Chondrocyte (in vitro differentiated cells): ENCODE data around the gene SERINC3. TPM values are rescaled to one million over a fixed set of nuclear protein-coding genes. Genes with fewer than 3 reads are reported as not detected.

Experiments
- DNase-seq: peaks from one replicate; pipeline ENCODE4 v3.0.0; 2021; ENCODE audit warnings: mixed read lengths, low spot score
- H3K27ac Mint-ChIP-seq: one replicate; pipeline ENCODE4 v1.8.0; 2021; ENCODE audit warnings: mild to moderate bottlenecking, moderate library complexity, mixed read lengths; ENCODE audit not compliant: unreplicated experiment
- H3K27me3 Mint-ChIP-seq: 2 replicates; pipeline ENCODE4 v1.8.0; 2021; ENCODE audit warnings: low read depth, mixed read lengths
- H3K36me3 Mint-ChIP-seq: 2 replicates; pipeline ENCODE4 v1.8.0; 2021; ENCODE audit warnings: low read depth, mixed read lengths
- H3K4me1 Mint-ChIP-seq: 2 replicates; pipeline ENCODE4 v1.8.0; 2021; ENCODE audit warnings: low read depth, mild to moderate bottlenecking, mixed read lengths
- H3K4me3 Mint-ChIP-seq: one replicate; pipeline ENCODE4 v1.8.0; 2021; ENCODE audit warnings: mild to moderate bottlenecking, moderate library complexity, mixed read lengths; ENCODE audit not compliant: unreplicated experiment
- H3K9me3 Mint-ChIP-seq: 2 replicates; pipeline ENCODE4 v1.8.0; 2021; ENCODE audit warnings: low read depth, mixed read lengths
- CTCF ChIP-seq: fragments of 200-600 bp; sonication (generic); IDR thresholded peaks from 2 replicates; pipeline ENCODE4 v1.5.0; 2021; ENCODE audit warnings: antibody characterized with exemption, mild to moderate bottlenecking, moderate library complexity
- total RNA-seq: library from RNA; stranded (reverse); gene quantifications from 3 replicates; pipeline ENCODE4 v1.2.1, GENCODE V29; 2021

Gene SERINC3
- total RNA-seq, 1 donor from 2014 or later: 121 TPM

- Mint-ChIP-seq H3K27ac (peak overlapping the region; percentile 98), H3K36me3 (peaks cover 32% of the 10 kb centered on the region), H3K4me3 (no peak overlapping the region), H3K27me3 (no peaks in the 10 kb centered on the region), H3K9me3 (no peaks in the 10 kb centered on the region), H3K4me1 (peaks cover 68% of the 10 kb centered on the region)
- no peak for DNase-seq
- TF ChIP-seq CTCF: no peak
Observed at GRCh38 chr20:44497761-44498160, 24.1 kb downstream of the SERINC3 start.

GRCh38 chr20:44496976-44497375, 24.9 kb downstream of the SERINC3 start:
- no peak for TF ChIP-seq CTCF
- Mint-ChIP-seq H3K9me3 (no peaks in the 10 kb centered on the region), H3K4me3 (no peak overlapping the region), H3K27ac (peak overlapping the region; percentile 98), H3K36me3 (peaks cover 27% of the 10 kb centered on the region), H3K4me1 (peaks cover 73% of the 10 kb centered on the region), H3K27me3 (no peaks in the 10 kb centered on the region)
- DNase-seq: no peak

DNA sequence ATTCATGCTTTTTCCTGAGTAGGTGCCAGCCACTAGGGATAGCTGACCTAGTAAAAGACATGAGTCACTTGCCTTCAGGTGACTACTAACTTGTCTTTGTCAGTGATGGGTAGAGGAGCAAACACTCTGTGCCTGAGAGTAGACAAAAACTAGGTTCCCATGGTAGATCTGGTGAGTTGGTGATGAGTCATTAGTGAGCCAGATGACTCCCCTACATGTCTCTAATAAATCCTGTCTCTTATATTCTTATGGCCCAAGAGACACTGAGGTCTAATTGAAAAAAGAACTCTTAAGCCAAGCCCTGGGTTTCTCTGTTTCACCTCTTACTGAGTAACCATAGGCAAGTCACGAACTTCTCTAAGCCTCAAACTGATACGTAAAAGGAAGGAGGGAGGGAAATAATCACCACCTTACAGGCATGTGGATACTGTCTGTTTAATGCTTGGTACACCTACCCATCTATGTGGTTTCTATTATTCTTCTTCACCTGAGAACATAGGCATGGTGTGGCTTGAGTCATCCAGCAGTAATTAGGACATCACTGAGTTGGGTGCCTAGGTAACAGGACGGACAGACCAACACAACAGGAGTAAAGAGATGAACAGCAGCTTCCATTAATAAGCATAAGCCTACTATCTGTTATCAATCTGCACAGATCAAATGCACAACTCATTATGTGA, 25.9 kb downstream of the SERINC3 start:
- Mint-ChIP-seq H3K27ac (peak overlapping the region; percentile 98), H3K4me3 (no peak overlapping the region), H3K4me1 (peaks cover 74% of the 10 kb centered on the region), H3K36me3 (peaks cover 20% of the 10 kb centered on the region), H3K27me3 (no peaks in the 10 kb centered on the region), H3K9me3 (no peaks in the 10 kb centered on the region)
- no peak for TF ChIP-seq CTCF
- no peak for DNase-seq

DNA sequence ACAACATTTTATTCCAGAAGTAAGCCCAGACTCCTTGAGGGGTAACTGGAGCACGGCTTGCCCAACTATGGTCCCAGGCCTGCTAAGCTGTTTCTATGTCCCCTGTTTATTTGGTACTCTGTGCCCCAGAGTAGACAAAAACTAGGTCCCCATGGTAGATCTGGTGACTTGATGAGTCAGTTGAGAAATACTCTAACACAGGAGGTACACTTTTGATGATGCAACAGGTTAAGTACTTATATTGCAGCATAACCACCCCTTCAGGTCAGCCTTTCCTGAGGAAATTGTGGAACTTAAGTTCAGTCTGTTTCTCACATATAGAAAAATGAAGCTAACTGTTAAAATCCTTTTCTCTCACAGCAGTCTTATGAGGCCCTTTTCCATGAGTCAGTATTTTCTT, 26.6 kb downstream of the SERINC3 start:
- Mint-ChIP-seq H3K27me3 (no peaks in the 10 kb centered on the region), H3K27ac (peak overlapping the region; percentile 98), H3K9me3 (no peaks in the 10 kb centered on the region), H3K4me3 (no peak overlapping the region), H3K4me1 (peaks cover 70% of the 10 kb centered on the region), H3K36me3 (peaks cover 16% of the 10 kb centered on the region)
- no peak for DNase-seq
- TF ChIP-seq CTCF: no peak

GRCh38 chr20:44494681-44495080, 27.2 kb downstream of the SERINC3 start:
- no peak for DNase-seq
- H3K4me1 Mint-ChIP-seq: peaks cover 70% of the 10 kb centered on the region
- no peaks in the 10 kb centered on the region for H3K27me3 Mint-ChIP-seq
- H3K27ac Mint-ChIP-seq: peak overlapping the region; percentile 98
- H3K9me3 Mint-ChIP-seq: no peaks in the 10 kb centered on the region
- no peak overlapping the region for H3K4me3 Mint-ChIP-seq
- peaks cover 18% of the 10 kb centered on the region for H3K36me3 Mint-ChIP-seq
- TF ChIP-seq CTCF: no peak
